SK-N-MC (cell line): ENCODE measurements around the gene IL12RB1.

ENCODE experiments used
- EZH2 ChIP-seq: fragments of 200-600 bp; sonication (generic); IDR thresholded peaks from one replicate; pipeline ENCODE4 v1.6.1; 2017; ENCODE audit warnings: antibody characterized with exemption
- FOXP2 ChIP-seq: optimal IDR thresholded peaks from 2 replicates; pipeline ENCODE3; 2011; ENCODE audit warnings: mild to moderate bottlenecking, moderate library complexity; ENCODE audit not compliant: insufficient read depth; ENCODE audit errors: extremely low read length, control extremely low read depth
- POLR2AphosphoS5 ChIP-seq: IDR thresholded peaks from 2 replicates; pipeline ENCODE4 v1.6.1; 2012; ENCODE audit warnings: mild to moderate bottlenecking, low read depth, low read length, borderline replicate concordance

DNA sequence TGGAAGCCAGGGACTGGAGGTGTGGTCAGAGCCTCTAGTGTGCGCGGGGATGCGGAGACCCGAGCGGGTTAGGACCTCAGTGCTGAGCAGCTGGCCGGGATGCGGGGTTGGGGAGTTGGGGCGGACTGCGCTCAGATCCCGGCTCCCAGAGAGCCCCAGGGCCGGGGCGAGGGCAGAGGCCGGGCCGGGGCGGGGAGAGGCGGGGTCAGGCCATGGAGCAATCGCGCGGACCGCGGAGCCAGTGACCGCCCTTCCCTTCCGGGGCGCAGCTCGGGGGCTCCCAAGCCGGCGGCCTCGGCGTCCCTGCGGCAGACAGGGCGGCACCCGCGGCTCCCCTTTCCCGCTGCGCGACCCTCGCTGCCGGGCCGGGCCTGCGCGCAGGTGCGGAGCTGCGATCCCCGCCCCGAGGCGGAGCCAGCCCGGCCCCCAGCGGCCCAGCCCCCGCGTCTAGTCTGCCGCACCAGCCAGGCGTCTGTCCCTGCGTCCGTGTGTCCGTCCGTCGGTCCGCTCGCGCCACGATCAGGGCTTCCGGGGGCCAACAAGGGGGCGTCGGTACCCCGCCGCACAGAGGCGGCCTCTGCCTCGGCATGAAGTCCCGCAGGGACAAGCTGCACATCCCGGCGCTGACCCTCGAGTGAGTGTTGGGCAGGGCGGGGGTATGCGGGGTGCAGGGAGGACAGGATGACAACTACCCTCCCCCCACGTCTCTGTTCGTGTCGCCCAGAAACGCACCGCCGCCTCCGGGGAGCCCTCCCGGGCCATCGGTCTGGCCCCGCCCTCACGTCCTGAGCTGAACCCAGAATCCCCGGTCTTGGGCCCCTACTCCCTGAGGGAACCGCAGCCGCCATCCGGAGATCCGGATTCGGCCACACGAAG is 23.2 kb upstream of the IL12RB1 start:
- no peak for TF ChIP-seq EZH2
- no peak for TF ChIP-seq FOXP2
- no peak; the same call in 1 of the 2 replicates for TF ChIP-seq POLR2AphosphoS5
